Neural cell (in vitro differentiated cells): ENCODE measurements around the gene ABCA1. TPM values are rescaled to one million over a fixed set of nuclear protein-coding genes. Genes with fewer than 3 reads are reported as not detected.

Experiments
- H2AFZ ChIP-seq: fragments of 200-600, 300-800 bp; sonication (generic), shearing (Covaris generic); 2 replicates; pipeline ENCODE4 v1.6.0; 2014; ENCODE audit warnings: low read depth, mild to moderate bottlenecking, antibody characterized with exemption, low read length, moderate library complexity
- H3F3A ChIP-seq: fragments of 200-600 bp; shearing (Covaris generic); 2 replicates; pipeline ENCODE4 v1.6.1; 2016; ENCODE audit warnings: mild to moderate bottlenecking, moderate library complexity, mixed read lengths, antibody characterized with exemption, low read length; ENCODE audit not compliant: insufficient read depth, poor library complexity, severe bottlenecking
- H3K27ac ChIP-seq: fragments of 200-600, 300-800 bp; sonication (generic), shearing (Covaris generic); 2 replicates; pipeline ENCODE4 v1.5.1; 2014; ENCODE audit warnings: mild to moderate bottlenecking, low read length, moderate library complexity
- H3K27me3 ChIP-seq: fragments of 300-800, 200-600 bp; sonication (generic), shearing (Covaris generic); 2 replicates; pipeline ENCODE4 v1.6.0; 2014; ENCODE audit warnings: mild to moderate bottlenecking, low read depth, low read length, moderate library complexity; ENCODE audit not compliant: insufficient read depth
- H3K36me3 ChIP-seq: fragments of 300-800, 200-600 bp; sonication (generic), shearing (Covaris generic); 2 replicates; pipeline ENCODE4 v1.5.1; 2014; ENCODE audit warnings: mild to moderate bottlenecking, antibody characterized with exemption, low read length, moderate library complexity; ENCODE audit not compliant: insufficient read depth
- H3K4me2 ChIP-seq: fragments of 300-800, 200-600 bp; sonication (generic), shearing (Covaris generic); 2 replicates; pipeline ENCODE4 v1.6.0; 2014; ENCODE audit warnings: mild to moderate bottlenecking, low read length
- H3K4me3 ChIP-seq: fragments of 300-800, 200-600 bp; sonication (generic), shearing (Covaris generic); 2 replicates; pipeline ENCODE4 v1.5.1; 2014; ENCODE audit warnings: mild to moderate bottlenecking, low read length, moderate library complexity
- H3K79me2 ChIP-seq: fragments of 200-600 bp; shearing (Covaris generic); replicated peaks from 2 replicates; pipeline ENCODE4 v1.6.0; 2014; ENCODE audit warnings: mild to moderate bottlenecking, low read length, moderate library complexity; ENCODE audit not compliant: insufficient read depth
- H3K9ac ChIP-seq: fragments of 300-800, 200-600 bp; sonication (generic), shearing (Covaris generic); 2 replicates; pipeline ENCODE4 v1.6.1; 2016; ENCODE audit warnings: mild to moderate bottlenecking, low read length, mixed read lengths
- H3K9me2 ChIP-seq: fragments of 200-600 bp; shearing (Covaris generic); 2 replicates; pipeline ENCODE4 v1.6.1; 2016; ENCODE audit warnings: mild to moderate bottlenecking, low read length, mixed read lengths; ENCODE audit not compliant: insufficient read depth
- H3K9me3 ChIP-seq: fragments of 200-600, 300-800 bp; sonication (generic), shearing (Covaris generic); 2 replicates; pipeline ENCODE4 v1.6.1; 2016; ENCODE audit warnings: mild to moderate bottlenecking, mixed run types, low read length, moderate library complexity, mixed read lengths
- H4K20me1 ChIP-seq: fragments of 200-600 bp; shearing (Covaris generic); 2 replicates; pipeline ENCODE4 v1.6.1; 2016; ENCODE audit warnings: mild to moderate bottlenecking, mixed run types; ENCODE audit not compliant: insufficient read depth
- CTCF ChIP-seq: fragments of 450-650 bp; IDR thresholded peaks from 2 replicates; pipeline ENCODE4 v1.5.1; 2014; ENCODE audit warnings: antibody characterized with exemption, mild to moderate bottlenecking, moderate library complexity; ENCODE audit not compliant: poor library complexity, severe bottlenecking
- EP300 ChIP-seq: fragments of 450-650 bp; conservative IDR thresholded peaks from 2 replicates; pipeline ENCODE4 v1.6.1; 2014; ENCODE audit warnings: antibody characterized with exemption, mild to moderate bottlenecking, moderate library complexity; ENCODE audit not compliant: poor library complexity, severe bottlenecking
- EZH2 ChIP-seq: fragments of 200-600, 300-800 bp; shearing (Covaris generic), sonication (generic); IDR thresholded peaks from 2 replicates; pipeline ENCODE4 v1.6.1; 2014; ENCODE audit warnings: antibody characterized with exemption, low read length, borderline replicate concordance, mild to moderate bottlenecking; ENCODE audit not compliant: insufficient read depth, poor library complexity, severe bottlenecking
- MXI1 ChIP-seq: fragments of 450-650 bp; conservative IDR thresholded peaks from 2 replicates; pipeline ENCODE4 v1.6.1; 2014; ENCODE audit warnings: antibody characterized with exemption, mild to moderate bottlenecking; ENCODE audit not compliant: poor library complexity, severe bottlenecking
- POLR2AphosphoS5 ChIP-seq: IDR thresholded peaks from 2 replicates; pipeline ENCODE4 v1.6.1; 2012
- RAD21 ChIP-seq: fragments of 450-650 bp; conservative IDR thresholded peaks from 2 replicates; pipeline ENCODE4 v1.6.1; 2014; ENCODE audit warnings: antibody characterized with exemption, mild to moderate bottlenecking, moderate library complexity
- SMC3 ChIP-seq: fragments of 450-650 bp; conservative IDR thresholded peaks from 2 replicates; pipeline ENCODE4 v1.6.1; 2014; ENCODE audit warnings: antibody characterized with exemption, mild to moderate bottlenecking, moderate library complexity; ENCODE audit not compliant: poor library complexity
- TAF1 ChIP-seq: IDR thresholded peaks from 2 replicates; pipeline ENCODE4 v1.6.1; 2012; ENCODE audit warnings: low read depth
- polyA plus RNA-seq: library from polyadenylated mRNA; depleted of rRNA; stranded (reverse); fragments of >200 nt; gene quantifications from 2 replicates; pipeline ENCODE4 v1.2.3, GENCODE V29; 2014
- TF ChIP-seq, protein P1 (sequence below): IDR thresholded peaks from 2 replicates; pipeline ENCODE4 v1.6.1; 2012; ENCODE audit warnings: borderline replicate concordance

Gene ABCA1
- polyA plus RNA-seq, 1 donor from 2014 or later = 5.2 TPM

DNA sequence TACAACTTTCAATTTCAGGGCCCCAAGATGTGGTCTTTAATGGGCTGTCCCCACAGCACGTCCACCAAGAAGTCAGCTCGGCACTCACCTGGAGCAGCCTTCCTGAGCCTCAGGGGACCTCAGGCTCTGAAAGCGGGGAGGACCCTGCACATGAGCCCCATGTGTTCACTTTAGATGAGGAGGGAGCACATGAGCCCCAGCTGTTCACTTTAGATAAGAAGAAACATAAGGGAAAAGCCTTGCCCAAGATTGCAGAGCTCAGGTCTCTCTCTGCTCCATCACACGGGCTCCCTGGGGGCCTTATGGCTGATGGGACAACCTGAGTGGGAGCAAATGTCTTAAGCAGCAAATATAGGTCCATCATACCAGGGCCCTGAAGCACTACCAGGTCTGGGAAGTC is 107.6 kb downstream of the ABCA1 start:
- Histone ChIP-seq H3K27me3 (no peaks in the 10 kb centered on the region), H3K9me3 (no peaks in the 10 kb centered on the region), H3K4me2 (no peak overlapping the region), H3K9ac (no peak overlapping the region), H3K79me2 (no peaks in the 10 kb centered on the region), H3K9me2 (no peaks in the 10 kb centered on the region), H3K36me3 (peaks cover 20% of the 10 kb centered on the region), H3K4me3 (no peak overlapping the region), H4K20me1 (no peaks in the 10 kb centered on the region), H3F3A (no peaks in the 10 kb centered on the region), H3K27ac (no peak overlapping the region), H2AFZ (no peak overlapping the region)
- no peak for TF ChIP-seq MXI1
- no peak for TF ChIP-seq SMC3
- TF ChIP-seq CTCF = no peak
- TF ChIP-seq, protein P1, sequence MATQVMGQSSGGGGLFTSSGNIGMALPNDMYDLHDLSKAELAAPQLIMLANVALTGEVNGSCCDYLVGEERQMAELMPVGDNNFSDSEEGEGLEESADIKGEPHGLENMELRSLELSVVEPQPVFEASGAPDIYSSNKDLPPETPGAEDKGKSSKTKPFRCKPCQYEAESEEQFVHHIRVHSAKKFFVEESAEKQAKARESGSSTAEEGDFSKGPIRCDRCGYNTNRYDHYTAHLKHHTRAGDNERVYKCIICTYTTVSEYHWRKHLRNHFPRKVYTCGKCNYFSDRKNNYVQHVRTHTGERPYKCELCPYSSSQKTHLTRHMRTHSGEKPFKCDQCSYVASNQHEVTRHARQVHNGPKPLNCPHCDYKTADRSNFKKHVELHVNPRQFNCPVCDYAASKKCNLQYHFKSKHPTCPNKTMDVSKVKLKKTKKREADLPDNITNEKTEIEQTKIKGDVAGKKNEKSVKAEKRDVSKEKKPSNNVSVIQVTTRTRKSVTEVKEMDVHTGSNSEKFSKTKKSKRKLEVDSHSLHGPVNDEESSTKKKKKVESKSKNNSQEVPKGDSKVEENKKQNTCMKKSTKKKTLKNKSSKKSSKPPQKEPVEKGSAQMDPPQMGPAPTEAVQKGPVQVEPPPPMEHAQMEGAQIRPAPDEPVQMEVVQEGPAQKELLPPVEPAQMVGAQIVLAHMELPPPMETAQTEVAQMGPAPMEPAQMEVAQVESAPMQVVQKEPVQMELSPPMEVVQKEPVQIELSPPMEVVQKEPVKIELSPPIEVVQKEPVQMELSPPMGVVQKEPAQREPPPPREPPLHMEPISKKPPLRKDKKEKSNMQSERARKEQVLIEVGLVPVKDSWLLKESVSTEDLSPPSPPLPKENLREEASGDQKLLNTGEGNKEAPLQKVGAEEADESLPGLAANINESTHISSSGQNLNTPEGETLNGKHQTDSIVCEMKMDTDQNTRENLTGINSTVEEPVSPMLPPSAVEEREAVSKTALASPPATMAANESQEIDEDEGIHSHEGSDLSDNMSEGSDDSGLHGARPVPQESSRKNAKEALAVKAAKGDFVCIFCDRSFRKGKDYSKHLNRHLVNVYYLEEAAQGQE = no peak
- no peak for TF ChIP-seq RAD21
- TF ChIP-seq EP300 = no peak
- no peak for TF ChIP-seq TAF1
- no peak for TF ChIP-seq POLR2AphosphoS5
- TF ChIP-seq EZH2 = no peak

- no peaks in the 10 kb centered on the region for H3K27me3 ChIP-seq
- TF ChIP-seq, protein P1 = no peak
- TF ChIP-seq EP300 (no peak), MXI1 (no peak), EZH2 (no peak), TAF1 (no peak), POLR2AphosphoS5 (no peak), RAD21 (no peak), CTCF (no peak), SMC3 (no peak)
- no peak overlapping the region for H3K4me3 ChIP-seq
- peaks cover 20% of the 10 kb centered on the region for H3K36me3 ChIP-seq
- no peak overlapping the region for H2AFZ ChIP-seq
- H3K9ac ChIP-seq = no peak overlapping the region
- H3K4me2 ChIP-seq = no peak overlapping the region
- H3K9me3 ChIP-seq = no peaks in the 10 kb centered on the region
- no peaks in the 10 kb centered on the region for H4K20me1 ChIP-seq
- H3K9me2 ChIP-seq = no peaks in the 10 kb centered on the region
- no peaks in the 10 kb centered on the region for H3F3A ChIP-seq
- no peak overlapping the region for H3K27ac ChIP-seq
- H3K79me2 ChIP-seq = no peaks in the 10 kb centered on the region
Observed at GRCh38 chr9:104819033-104819432, 108.9 kb downstream of the ABCA1 start.
